HFFc6 (cell line): ENCODE data around the gene ARID5B. TPM values are rescaled to one million over a fixed set of nuclear protein-coding genes. Genes with fewer than 3 reads are reported as not detected.

ENCODE experiments used
- DNase-seq: peaks from one replicate; pipeline ENCODE4 v3.0.0-alpha.2; 2018
- H3K27ac Mint-ChIP-seq: 2 replicates; pipeline ENCODE4 v1.8.0; 2020; ENCODE audit warnings: mild to moderate bottlenecking, mixed read lengths
- H3K27me3 Mint-ChIP-seq: 2 replicates; pipeline ENCODE4 v1.8.0; 2021; ENCODE audit warnings: mild to moderate bottlenecking, moderate library complexity, mixed read lengths; ENCODE audit not compliant: insufficient read depth
- H3K36me3 Mint-ChIP-seq: 2 replicates; pipeline ENCODE4 v1.8.0; 2021; ENCODE audit warnings: low read depth, mixed read lengths
- H3K4me1 Mint-ChIP-seq: 2 replicates; pipeline ENCODE4 v1.8.0; 2020; ENCODE audit warnings: low read depth, mixed read lengths
- H3K4me3 Mint-ChIP-seq: 2 replicates; pipeline ENCODE4 v1.8.0; 2020; ENCODE audit warnings: mild to moderate bottlenecking, moderate library complexity, mixed read lengths
- H3K9me3 Mint-ChIP-seq: 2 replicates; pipeline ENCODE4 v1.8.0; 2020; ENCODE audit warnings: mild to moderate bottlenecking, mixed read lengths
- total RNA-seq, 6 experiments: library from RNA; stranded (reverse); fragmentation: NEBNext Ultra II Directional; extraction: Animal tissue kit (Norgen Biotek cat#: 25700); gene quantifications; 2 replicates in 1 of 6; 3 replicates in 5 of 6; pipeline ENCODE4 v1.2.3, GENCODE V29; 2021
- TF ChIP-seq, protein P1 (sequence below): fragments of 200-600 bp; sonication (generic); IDR thresholded peaks from 2 replicates; pipeline ENCODE4 v1.5.0; 2021; ENCODE audit warnings: antibody characterized with exemption, mild to moderate bottlenecking

ARID5B gene
- total RNA-seq, 6 experiments from 2014 or later: 102 to 142 (median 131) TPM

DNA sequence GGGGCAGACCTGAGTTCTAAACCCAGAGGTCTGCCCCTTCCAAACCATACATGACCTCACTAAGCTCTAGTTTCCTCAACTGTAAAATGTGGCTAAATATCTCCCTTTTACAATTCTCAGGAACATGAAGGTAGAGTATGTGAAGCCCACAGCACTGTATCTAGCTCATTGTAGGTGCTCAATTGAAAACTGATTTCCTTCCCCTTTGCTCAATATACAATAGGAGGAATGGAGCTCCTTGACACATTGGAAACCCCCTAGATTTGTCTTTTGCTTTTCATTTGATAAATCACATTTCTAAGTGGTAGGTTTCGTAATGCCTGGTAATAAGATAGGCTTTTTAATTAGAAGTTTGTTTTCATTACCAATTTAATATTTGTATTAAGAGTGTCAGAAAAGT, 153.3 kb downstream of the ARID5B start:
- Mint-ChIP-seq H3K4me3 (peak overlapping the region; percentile 94), H3K4me1 (peaks cover 90% of the 10 kb centered on the region), H3K27ac (peak overlapping the region; percentile 54), H3K27me3 (no peaks in the 10 kb centered on the region), H3K36me3 (peaks cover 100% of the 10 kb centered on the region), H3K9me3 (no peaks in the 10 kb centered on the region)
- TF ChIP-seq, protein P1, sequence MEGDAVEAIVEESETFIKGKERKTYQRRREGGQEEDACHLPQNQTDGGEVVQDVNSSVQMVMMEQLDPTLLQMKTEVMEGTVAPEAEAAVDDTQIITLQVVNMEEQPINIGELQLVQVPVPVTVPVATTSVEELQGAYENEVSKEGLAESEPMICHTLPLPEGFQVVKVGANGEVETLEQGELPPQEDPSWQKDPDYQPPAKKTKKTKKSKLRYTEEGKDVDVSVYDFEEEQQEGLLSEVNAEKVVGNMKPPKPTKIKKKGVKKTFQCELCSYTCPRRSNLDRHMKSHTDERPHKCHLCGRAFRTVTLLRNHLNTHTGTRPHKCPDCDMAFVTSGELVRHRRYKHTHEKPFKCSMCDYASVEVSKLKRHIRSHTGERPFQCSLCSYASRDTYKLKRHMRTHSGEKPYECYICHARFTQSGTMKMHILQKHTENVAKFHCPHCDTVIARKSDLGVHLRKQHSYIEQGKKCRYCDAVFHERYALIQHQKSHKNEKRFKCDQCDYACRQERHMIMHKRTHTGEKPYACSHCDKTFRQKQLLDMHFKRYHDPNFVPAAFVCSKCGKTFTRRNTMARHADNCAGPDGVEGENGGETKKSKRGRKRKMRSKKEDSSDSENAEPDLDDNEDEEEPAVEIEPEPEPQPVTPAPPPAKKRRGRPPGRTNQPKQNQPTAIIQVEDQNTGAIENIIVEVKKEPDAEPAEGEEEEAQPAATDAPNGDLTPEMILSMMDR: no peak
- no peak for DNase-seq

DNA sequence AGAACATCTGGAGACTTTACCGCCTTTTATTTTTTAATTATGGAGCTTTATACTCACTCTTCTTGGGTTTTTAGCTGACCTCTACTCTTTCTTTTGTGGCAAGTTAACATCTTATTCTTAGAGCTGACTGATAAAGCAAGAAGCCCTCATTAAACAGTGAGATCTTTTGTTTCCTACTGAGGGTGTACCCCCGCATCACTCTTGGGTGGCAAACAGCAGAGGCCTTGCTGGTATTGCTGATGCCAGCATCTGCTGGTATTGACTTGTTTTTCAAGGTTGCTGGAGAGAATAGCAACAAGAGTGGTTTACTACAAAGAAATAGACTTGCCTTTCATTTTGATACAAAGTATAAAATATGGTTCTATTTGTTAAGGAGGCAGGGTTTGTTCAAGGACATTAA, 154.7 kb downstream of the ARID5B start:
- Mint-ChIP-seq H3K36me3 (peaks cover 100% of the 10 kb centered on the region), H3K9me3 (no peaks in the 10 kb centered on the region), H3K4me1 (peaks cover 100% of the 10 kb centered on the region), H3K27ac (peak overlapping the region; percentile 55), H3K4me3 (peak overlapping the region; percentile 94), H3K27me3 (no peaks in the 10 kb centered on the region; the same call in 1 of the 2 replicates)
- DNase-seq: no peak
- TF ChIP-seq, protein P1: no peak

DNA sequence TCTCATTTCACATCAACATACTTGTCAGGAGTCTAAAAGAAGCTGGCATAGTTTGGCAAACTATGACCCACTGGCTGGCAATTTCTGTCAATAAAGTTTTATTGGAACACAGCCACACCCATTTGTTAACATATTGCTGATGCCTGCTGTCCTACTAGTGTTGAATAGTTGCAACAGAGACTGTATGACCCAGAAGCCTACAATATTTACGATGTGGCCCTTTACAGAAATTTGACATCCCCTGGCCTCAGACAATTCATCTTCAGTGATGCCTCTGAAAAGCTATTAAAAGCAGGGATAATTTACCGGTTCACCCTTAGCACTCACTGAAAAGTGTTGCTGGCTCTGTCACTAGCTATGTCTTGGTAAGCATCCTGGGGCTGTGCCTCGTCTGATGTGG, 155.2 kb downstream of the ARID5B start:
- H3K9me3 Mint-ChIP-seq: no peaks in the 10 kb centered on the region
- H3K27ac Mint-ChIP-seq: peak overlapping the region; percentile 83
- TF ChIP-seq, protein P1: no peak
- H3K4me1 Mint-ChIP-seq: peaks cover 100% of the 10 kb centered on the region
- H3K27me3 Mint-ChIP-seq: no peaks in the 10 kb centered on the region; the same call in 1 of the 2 replicates
- peaks cover 100% of the 10 kb centered on the region for H3K36me3 Mint-ChIP-seq
- peak overlapping the region; percentile 94 for H3K4me3 Mint-ChIP-seq
- no peak for DNase-seq

DNA sequence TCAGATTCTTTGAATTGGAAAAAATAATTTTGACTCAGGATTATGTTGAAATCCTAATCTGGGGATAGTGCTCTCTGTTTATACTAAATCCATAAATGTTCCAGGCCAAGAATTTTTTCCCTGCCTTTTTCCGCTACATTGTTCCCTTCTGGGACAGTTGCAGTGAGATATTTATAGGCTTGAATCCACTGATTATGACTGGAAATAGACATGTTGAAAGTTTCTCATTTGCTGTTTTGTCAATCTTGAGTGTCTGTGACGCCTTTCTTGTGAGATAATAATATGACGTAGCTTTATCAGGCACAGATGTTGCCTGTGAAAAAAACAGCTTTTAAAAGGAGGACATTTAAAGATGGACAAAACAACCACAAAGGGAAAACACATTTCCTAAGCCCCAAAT, 155.9 kb downstream of the ARID5B start:
- DNase-seq: no peak
- peak overlapping the region; percentile 83 for H3K27ac Mint-ChIP-seq
- peaks cover 100% of the 10 kb centered on the region for H3K4me1 Mint-ChIP-seq
- peaks cover 98% of the 10 kb centered on the region for H3K36me3 Mint-ChIP-seq
- TF ChIP-seq, protein P1: no peak
- H3K27me3 Mint-ChIP-seq: no peaks in the 10 kb centered on the region; the same call in 1 of the 2 replicates
- H3K4me3 Mint-ChIP-seq: peak overlapping the region; percentile 94
- no peaks in the 10 kb centered on the region for H3K9me3 Mint-ChIP-seq

DNA sequence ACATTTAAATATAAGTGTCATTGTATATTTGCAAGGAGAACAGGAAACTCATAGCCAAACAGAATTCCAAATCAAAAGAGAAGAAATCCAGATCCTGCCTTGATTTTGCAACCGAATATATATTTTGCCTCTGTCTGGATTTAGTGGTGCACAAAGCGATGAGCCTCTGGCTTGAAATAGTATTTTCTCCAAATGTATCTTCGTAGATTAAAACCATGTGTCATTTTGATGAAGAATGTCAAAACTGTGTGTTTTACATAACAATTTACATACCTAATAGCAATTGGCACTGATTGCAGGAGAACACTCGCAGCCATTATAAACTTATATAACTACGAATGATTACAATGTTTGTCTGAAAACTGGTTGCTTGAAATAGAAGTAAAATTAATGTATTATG, 156.4 kb downstream of the ARID5B start:
- DNase-seq: no peak
- Mint-ChIP-seq H3K9me3 (no peaks in the 10 kb centered on the region), H3K36me3 (peaks cover 95% of the 10 kb centered on the region), H3K27ac (peak overlapping the region; percentile 83), H3K4me1 (peaks cover 100% of the 10 kb centered on the region), H3K4me3 (peak overlapping the region; percentile 94), H3K27me3 (no peaks in the 10 kb centered on the region; the same call in 1 of the 2 replicates)
- TF ChIP-seq, protein P1: no peak

- Mint-ChIP-seq H3K36me3 (peaks cover 95% of the 10 kb centered on the region), H3K27ac (peak overlapping the region; percentile 66), H3K4me3 (peak overlapping the region; percentile 94)
Measured at GRCh38 chr10:62058476-62058875, 157.0 kb downstream of the ARID5B start.

More at GRCh38 chr10:62058476-62058875, 157.0 kb downstream of the ARID5B start:
- DNase-seq: no peak
- peaks cover 100% of the 10 kb centered on the region for H3K4me1 Mint-ChIP-seq
- no peaks in the 10 kb centered on the region; the same call in 1 of the 2 replicates for H3K27me3 Mint-ChIP-seq
- H3K9me3 Mint-ChIP-seq: no peaks in the 10 kb centered on the region
- TF ChIP-seq, protein P1: no peak
